HG03103 (cell line): ENCODE results near the gene APOBEC3B.
"Not testable (repeated sequence)": the region's sequence is repeated elsewhere in the genome, so short reads cannot be mapped to it uniquely, and the experiment has no call there.

Experiments used
- ATAC-seq: cut with Tn5 transposase; IDR thresholded peaks from one replicate; pipeline ENCODE4 v1.9.1; 2021; ENCODE audit warnings: low read depth; ENCODE audit not compliant: unreplicated experiment

The APOBEC3B gene

DNA sequence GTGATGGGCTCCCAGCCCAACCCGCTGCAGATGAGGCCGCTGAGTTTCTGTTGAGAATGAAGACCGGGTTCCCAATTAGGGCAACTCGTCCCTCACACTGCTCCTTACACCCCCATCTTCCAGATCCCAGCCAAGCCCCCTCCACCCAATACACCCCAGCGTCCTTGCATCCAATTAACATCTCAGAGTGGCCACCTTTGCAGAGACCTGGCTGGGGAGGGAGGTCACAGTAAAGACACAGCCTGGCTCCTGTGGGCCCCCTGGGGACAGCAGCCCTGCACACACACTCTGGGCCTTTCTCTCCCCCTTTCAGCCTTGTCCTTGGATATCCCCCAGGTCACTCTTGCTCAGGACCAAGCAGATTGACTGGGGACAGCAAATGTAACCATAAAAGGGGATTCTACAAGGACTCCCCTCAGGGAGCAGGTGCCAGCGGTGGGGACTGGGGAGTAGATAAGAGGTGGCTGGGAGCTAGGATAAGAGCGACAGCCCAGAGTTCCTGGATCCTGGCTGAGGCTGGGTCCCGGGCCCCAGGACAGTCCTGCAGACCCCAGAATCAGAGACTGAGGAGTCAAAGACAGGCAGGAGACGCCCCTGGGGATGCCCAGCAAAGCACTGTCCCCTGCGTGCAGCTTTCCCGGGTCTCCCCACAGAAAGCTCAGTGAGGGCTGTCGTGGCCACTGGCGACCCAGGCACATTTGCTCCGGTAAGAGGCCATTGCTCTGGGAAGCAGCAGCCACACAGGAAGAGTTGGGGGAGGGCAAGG is 16.4 kb upstream of the APOBEC3B start:
- no peak for ATAC-seq

DNA sequence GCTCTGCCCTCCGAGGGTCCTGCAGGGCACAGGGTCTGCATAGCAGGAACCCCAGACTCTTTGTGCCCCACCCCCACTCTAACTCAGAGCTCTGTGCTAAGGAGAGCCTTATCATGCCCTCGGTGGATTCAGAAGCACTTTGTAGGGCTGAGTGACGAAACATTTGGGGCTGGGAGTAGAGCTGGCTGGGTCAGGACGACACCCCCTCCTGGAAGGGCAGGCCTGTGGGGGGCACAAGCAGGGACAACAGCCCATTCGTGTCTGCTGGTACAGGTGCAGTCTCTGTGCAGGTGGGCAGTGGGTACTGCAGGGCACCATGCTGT is 15.8 kb upstream of the APOBEC3B start:
- no peak for ATAC-seq

DNA sequence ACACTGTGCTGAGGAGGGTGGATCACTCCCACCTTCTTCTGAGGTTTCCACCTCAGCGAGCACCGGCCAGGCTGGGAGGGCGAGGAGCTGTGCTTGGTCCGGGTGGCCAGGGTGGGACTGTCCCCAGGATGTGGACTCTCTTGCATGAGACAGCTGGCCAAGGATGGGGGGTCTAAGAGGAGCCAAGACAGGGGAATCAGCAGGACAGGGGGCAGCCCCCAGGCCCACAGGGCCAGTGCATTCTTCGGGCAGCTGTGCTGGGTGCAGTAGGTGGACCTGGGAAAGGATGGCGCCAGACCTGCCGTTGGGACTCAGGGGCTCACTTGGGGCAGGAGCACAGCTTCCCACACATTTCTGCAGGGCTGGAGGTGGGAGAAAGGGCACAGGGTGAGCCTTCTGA is 15.2 kb upstream of the APOBEC3B start:
- no peak for ATAC-seq

DNA sequence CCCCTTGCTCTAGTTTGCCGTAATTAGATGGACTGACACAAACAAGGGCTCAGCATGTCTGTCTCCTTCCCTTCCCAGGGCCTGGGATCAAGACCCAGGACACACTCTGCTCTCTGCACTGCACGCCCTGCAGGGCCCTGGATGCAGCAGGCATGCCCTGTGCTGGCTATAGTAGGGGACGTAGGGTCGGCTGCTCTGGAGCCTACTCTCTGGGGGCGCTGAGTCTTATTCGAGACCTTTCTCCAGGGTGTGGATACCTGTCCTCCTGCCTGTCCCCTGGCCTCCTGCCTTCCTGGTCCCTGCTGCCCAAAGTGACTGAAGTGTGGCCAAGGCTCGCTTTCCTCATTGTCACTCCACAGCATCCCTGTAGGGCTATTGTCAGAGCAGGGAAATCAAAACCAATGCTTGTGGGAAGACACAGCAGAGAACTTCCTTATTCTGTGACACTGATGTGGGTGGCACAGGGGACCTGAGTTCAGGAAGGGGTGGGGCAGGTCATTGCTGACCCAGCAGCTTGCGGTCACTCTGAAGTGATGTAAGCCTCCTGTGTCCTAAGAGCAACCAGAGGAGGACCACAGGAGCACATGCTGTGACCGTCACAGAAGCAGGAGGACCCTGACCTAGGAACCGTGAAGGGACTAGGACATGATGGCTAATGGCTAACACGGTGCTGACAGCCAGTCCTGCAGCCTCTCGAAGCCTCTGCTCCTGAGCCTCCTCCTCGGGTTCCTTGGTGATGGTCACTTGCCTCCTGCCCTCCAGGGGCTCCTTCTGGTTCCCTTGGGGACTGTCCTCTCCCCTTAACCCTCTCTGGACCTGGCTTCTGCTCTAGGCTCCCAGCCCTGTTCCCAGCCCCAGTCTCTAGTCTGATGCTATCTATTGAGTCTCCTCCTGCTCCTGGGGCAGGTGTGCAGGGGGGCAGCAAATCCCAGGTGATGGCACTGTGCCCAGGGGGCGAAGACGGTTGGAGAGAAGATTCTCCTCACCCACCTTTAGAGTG is 14.4 kb upstream of the APOBEC3B start:
- no peak for ATAC-seq

GRCh38 chr22:38968801-38969200 is 13.3 kb upstream of the APOBEC3B start:
- ATAC-seq = no peak

DNA sequence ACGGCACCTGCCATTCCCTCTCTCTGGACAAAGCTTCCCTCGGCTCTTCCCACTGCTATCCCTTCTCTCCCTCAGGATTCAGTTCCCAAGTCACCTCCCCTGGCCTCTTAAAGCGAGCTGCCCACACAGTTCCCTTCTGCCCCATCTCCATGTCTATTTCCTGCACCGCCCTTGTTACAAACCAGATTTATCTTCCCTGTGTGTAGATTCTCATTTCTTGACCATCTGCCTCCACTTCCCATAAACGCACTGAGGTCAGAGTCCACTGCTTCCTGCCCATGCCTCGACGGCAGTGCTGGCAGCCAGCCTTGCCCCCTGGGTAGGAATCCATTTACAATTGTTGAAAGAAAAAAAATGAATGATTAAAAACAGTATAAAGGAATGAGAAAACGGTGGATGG is 11.6 kb upstream of the APOBEC3B start:
- no peak for ATAC-seq

- ATAC-seq = no peak
These were observed 10.9 kb upstream of the APOBEC3B start for GRCh38 chr22:38971202-38971601.

DNA sequence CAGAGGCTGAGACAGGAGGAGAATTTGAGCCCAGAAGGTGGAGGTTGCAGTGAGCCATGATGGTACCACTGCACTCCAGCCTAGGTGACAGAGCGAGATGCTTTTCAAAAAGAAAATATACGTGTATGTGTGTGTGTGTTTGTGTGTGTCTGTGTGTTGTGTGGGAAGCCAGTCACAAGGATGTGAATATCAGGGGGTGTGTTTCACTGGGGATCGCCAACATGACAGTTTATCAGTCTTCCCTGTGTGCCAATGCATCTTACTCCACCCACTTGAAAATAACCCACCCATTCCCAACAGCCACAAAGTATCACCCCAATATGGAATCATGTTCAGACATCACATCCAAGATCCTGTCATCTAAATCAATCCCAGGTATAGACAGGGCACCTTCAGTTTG is 10.4 kb upstream of the APOBEC3B start:
- ATAC-seq = no peak

DNA sequence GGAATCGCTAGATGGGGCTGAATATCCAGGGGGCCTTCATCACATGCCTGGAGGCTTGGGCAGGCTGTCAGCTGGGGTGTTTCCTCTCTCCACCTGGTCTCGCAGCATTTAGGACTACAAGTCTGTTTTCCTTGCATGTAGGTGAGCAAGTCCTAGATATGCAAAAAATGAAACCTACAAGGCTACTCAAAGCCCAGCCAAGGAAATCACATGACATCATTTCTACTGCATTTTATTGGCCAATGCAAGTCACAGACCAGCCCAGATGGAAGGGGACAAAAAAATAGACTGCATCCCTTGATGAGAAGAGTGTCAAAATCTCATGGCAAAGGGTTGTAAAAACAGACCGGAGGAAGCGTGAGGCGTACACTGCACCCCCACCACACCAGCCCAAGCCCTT is 9.6 kb upstream of the APOBEC3B start:
- ATAC-seq = no peak

- ATAC-seq = no peak
These were observed 8.6 kb upstream of the APOBEC3B start for GRCh38 chr22:38973289-38974169.

GRCh38 chr22:38974170-38974825 is 7.8 kb upstream of the APOBEC3B start:
- ATAC-seq = no peak

DNA sequence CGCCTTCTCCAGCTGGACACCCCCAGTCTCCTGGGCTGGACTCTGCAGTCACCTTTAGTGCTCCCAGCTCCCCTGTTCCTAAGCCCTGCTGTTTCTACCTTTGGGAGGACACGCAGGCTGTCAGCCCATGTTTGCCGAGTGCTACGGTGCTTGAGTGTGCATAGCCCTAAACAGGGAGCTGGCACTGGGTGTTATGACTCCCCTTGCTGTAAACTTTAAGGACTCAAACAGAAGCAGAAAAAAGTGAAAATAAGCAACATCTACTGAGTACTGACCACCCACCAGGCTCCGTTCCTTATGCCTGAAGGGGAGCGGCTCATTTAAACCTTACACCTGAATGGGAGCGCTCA is 7.3 kb upstream of the APOBEC3B start:
- ATAC-seq = no peak

GRCh38 chr22:38977289-38977688 is 4.9 kb upstream of the APOBEC3B start:
- not testable (repeated sequence) for ATAC-seq

- not testable (repeated sequence) for ATAC-seq
These were observed 1.6 kb upstream of the APOBEC3B start for GRCh38 chr22:38980587-38980986.

GRCh38 chr22:38981005-38981991 is 849 bp upstream of the APOBEC3B start:
- no peak for ATAC-seq

- ATAC-seq = no peak
These were observed 2.1 kb downstream of the APOBEC3B start for GRCh38 chr22:38984224-38984623.

DNA sequence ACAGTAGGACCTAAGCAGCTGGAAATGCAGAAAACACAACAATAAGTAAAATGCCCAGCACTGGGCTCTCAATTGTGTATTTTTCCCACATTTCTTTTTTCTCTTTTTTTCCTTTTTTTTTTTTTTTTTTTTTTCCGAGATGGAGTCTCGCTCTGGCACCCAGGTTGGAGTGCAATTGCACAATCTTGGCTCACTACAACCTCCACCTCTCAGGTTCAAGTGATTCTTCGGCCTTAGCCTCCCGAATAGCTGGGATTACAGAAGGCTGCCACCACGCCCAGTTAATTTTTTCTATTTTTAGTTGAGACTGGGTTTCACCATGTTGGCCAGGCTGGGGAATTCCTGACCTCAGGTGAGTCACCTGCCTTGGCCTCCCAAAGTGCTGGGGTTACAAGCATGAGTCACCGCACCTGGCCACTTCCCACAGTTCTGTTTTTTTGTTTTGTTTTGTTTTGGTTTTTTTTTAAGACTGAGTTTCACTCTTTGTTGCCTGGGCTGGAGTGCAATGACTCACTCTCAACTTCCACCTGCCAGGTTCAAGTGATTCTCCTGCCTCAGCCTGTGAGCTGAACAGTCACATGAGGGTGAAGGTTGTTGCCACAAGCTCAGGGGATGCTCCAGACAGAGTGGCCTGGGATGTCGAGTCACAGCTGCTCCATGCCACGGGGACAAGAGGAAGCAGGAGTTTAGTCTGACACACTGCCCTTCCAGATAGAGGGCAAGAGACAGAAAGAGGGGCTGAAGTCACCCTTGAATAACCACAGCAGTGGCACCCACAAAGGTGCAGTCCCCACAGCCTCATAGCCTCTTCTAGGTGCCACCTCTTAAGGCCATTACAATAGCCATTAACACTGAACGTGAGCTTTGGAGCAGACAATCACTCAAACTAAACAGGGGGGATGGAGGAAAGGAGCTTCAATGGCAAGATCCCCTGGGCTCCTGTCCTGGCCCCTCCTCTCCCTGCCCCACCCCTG is 2.9 kb downstream of the APOBEC3B start:
- ATAC-seq = peak; percentile 62

- no peak for ATAC-seq
These were observed 4.5 kb downstream of the APOBEC3B start for GRCh38 chr22:38986629-38987028.
